ENCODE data around the gene MYL11.

MYL11 gene

DNA sequence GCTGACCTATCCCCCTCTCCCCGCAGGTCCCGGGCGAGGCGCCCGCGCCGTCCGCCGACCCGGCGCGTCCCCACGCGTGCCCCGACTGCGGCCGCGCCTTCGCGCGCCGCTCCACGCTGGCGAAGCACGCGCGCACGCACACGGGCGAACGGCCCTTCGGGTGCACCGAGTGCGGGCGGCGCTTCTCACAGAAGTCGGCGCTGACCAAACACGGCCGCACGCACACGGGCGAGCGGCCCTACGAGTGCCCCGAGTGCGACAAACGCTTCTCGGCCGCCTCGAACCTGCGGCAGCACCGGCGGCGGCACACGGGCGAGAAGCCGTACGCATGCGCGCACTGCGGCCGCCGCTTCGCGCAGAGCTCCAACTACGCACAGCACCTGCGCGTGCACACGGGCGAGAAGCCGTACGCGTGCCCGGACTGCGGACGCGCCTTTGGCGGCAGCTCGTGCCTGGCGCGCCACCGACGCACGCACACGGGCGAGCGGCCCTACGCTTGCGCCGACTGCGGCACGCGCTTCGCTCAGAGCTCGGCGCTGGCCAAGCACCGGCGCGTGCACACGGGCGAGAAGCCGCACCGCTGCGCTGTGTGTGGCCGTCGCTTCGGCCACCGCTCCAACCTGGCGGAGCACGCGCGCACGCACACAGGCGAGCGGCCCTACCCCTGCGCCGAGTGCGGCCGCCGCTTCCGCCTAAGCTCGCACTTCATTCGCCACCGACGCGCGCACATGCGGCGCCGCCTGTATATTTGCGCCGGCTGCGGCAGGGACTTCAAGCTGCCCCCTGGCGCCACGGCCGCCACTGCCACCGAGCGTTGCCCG, 43.1 kb downstream of the MYL11 start (continued):
- TF ChIP-seq ZNF561 (tag by site-specific recombination; IDR thresholded peaks at IDR 0.05; ENCODE audit: borderline replicate concordance) (peak; percentile 88), ZFP41 (tag by site-specific recombination; IDR thresholded peaks at IDR 0.05; ENCODE audit: borderline replicate concordance) (no peak), KLF16 (tag by site-specific recombination; IDR thresholded peaks at IDR 0.05) (0 out of 2 replicates have a peak, but pooled peaks have one; percentile 57), KLF7 (tag by site-specific recombination; IDR thresholded peaks at IDR 0.05; ENCODE audit: borderline replicate concordance) (no peak), ZNF544 (tag by site-specific recombination; IDR thresholded peaks at IDR 0.05) (no peak), ZNF274 (IDR thresholded peaks at IDR 0.05; ENCODE audit: low read length) (no peak), ZNF274 (tag by site-specific recombination; IDR thresholded peaks at IDR 0.05; ENCODE audit: borderline replicate concordance) (no peak), ZNF510 (tag by site-specific recombination; IDR thresholded peaks at IDR 0.05; ENCODE audit: insufficient replicate concordance) (no peak), PRDM10 (tag by site-specific recombination; IDR thresholded peaks at IDR 0.05) (no peak), ZNF174 (tag by site-specific recombination; IDR thresholded peaks at IDR 0.05) (no peak), ZNF202 (tag by site-specific recombination; IDR thresholded peaks at IDR 0.05; ENCODE audit: borderline replicate concordance) (no peak), WT1 (tag by site-specific recombination; IDR thresholded peaks at IDR 0.05) (no peak)
- TF ChIP-seq, protein P1, sequence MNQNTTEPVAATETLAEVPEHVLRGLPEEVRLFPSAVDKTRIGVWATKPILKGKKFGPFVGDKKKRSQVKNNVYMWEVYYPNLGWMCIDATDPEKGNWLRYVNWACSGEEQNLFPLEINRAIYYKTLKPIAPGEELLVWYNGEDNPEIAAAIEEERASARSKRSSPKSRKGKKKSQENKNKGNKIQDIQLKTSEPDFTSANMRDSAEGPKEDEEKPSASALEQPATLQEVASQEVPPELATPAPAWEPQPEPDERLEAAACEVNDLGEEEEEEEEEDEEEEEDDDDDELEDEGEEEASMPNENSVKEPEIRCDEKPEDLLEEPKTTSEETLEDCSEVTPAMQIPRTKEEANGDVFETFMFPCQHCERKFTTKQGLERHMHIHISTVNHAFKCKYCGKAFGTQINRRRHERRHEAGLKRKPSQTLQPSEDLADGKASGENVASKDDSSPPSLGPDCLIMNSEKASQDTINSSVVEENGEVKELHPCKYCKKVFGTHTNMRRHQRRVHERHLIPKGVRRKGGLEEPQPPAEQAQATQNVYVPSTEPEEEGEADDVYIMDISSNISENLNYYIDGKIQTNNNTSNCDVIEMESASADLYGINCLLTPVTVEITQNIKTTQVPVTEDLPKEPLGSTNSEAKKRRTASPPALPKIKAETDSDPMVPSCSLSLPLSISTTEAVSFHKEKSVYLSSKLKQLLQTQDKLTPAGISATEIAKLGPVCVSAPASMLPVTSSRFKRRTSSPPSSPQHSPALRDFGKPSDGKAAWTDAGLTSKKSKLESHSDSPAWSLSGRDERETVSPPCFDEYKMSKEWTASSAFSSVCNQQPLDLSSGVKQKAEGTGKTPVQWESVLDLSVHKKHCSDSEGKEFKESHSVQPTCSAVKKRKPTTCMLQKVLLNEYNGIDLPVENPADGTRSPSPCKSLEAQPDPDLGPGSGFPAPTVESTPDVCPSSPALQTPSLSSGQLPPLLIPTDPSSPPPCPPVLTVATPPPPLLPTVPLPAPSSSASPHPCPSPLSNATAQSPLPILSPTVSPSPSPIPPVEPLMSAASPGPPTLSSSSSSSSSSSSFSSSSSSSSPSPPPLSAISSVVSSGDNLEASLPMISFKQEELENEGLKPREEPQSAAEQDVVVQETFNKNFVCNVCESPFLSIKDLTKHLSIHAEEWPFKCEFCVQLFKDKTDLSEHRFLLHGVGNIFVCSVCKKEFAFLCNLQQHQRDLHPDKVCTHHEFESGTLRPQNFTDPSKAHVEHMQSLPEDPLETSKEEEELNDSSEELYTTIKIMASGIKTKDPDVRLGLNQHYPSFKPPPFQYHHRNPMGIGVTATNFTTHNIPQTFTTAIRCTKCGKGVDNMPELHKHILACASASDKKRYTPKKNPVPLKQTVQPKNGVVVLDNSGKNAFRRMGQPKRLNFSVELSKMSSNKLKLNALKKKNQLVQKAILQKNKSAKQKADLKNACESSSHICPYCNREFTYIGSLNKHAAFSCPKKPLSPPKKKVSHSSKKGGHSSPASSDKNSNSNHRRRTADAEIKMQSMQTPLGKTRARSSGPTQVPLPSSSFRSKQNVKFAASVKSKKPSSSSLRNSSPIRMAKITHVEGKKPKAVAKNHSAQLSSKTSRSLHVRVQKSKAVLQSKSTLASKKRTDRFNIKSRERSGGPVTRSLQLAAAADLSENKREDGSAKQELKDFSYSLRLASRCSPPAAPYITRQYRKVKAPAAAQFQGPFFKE (tag by site-specific recombination; IDR thresholded peaks at IDR 0.05; ENCODE audit: borderline replicate concordance), result no peak

DNA sequence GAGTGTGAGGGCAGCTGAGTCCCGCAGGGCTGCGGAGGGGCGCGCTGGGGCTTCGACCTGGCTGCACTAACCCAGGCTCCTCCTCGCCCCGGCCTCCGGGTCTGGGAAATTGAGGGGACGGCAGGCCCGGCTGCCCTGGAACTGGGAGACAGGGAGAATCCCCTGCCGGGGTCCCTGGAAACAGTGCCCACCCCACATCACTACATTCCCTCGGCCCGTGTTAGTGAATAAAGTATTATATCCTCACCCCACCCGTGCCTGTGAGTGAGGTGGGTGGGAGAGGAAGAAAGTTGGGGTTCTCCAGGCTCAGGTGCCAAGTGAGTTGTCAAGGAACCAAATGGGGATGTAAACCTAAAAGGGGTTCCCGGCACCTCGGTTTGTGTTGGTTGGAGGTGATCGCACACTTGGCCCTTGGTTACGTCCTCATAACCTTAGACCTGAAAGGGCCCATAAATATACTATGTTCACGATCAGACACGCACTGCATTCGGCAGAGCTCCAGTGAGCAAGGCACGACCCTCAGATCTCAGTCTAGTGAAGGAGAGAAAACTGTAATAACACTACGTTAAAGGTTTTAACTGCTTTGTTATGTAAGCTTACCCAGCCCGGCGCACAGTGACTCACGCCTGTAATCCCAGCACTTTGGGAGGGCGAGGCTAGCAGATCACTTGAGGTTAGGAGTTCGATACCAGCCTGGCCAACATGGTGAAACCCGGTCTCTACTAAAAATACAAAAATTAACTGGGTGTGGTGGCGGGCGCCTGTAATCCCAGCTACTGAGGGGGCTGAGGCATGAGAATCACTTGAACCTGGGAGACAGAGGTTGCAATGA, 44.0 kb downstream of the MYL11 start:
- Histone ChIP-seq H3K9me3 (ENCODE audit: control insufficient read depth, insufficient read depth, low read depth, low read length) (no peaks in the 10 kb centered on the region), H3K27ac (ENCODE audit: extremely low read depth, low read depth, low read length) (peak overlapping the region; percentile 85), H3K4me3 (ENCODE audit: low read depth, low read length) (peak overlapping the region; percentile 37), H3K4me1 (ENCODE audit: control insufficient read depth, insufficient read depth, low read length) (peaks cover 12% of the 10 kb centered on the region), H3K36me3 (ENCODE audit: control insufficient read depth in 2 of 2, insufficient read depth in 1 of 2, low read length in 2 of 2) (peaks cover 41 to 81% of the 10 kb centered on the region in 2 experiments; a peak in 2 of 3 replicates)
- POLR2A ChIA-PET, result interaction anchor here (0.6 to 2.8 kb wide), 35 partner anchors 8 to 400 kb away, joined by 3 to 64 read pairs (median 5); partner anchors contain the start of genes ALDOA, CD2BP2, DCTPP1 and FBRS
- CTCF ChIA-PET, result interaction anchor here (0.7 to 2.7 kb wide), 12 partner anchors 8 to 376 kb away, joined by 3 to 15 read pairs (median 4); partner anchors contain the start of genes DCTPP1 and ZNF771
- TF ChIP-seq KLF1 (tag by site-specific recombination; IDR thresholded peaks at IDR 0.05) (peak; percentile 70), ZNF549 (tag by site-specific recombination; IDR thresholded peaks at IDR 0.05) (no peak), ZNF701 (tag by site-specific recombination; IDR thresholded peaks at IDR 0.05) (no peak), IKZF3 (tag by site-specific recombination; IDR thresholded peaks at IDR 0.05) (peak; percentile 11; the same call in 1 of the 2 replicates), ZNF155 (tag by site-specific recombination; IDR thresholded peaks at IDR 0.05) (no peak), ZNF221 (tag by site-specific recombination; IDR thresholded peaks at IDR 0.05; ENCODE audit: borderline replicate concordance) (no peak), ZNF639 (tag by site-specific recombination; IDR thresholded peaks at IDR 0.05) (0 out of 2 replicates have a peak, but pooled peaks have one; percentile 47), ZBTB8A (tag by site-specific recombination; IDR thresholded peaks at IDR 0.05) (0 out of 2 replicates have a peak, but pooled peaks have one; percentile 17), KLF16 (tag by site-specific recombination; IDR thresholded peaks at IDR 0.05) (peak; percentile 12), ZNF248 (tag by site-specific recombination; IDR thresholded peaks at IDR 0.05) (no peak), ZNF292 (tag by site-specific recombination; IDR thresholded peaks at IDR 0.05; ENCODE audit: borderline replicate concordance, low read depth) (no peak)

Data from HEK293 (cell line).